Activated gamma-delta T cell treated with anti-CD3 and anti-CD28 coated beads, Interleukin-2, amount 50 U/mL, for 16 hours (primary cell): Measurements from ENCODE around the gene ABCD1.

Experiments
- DNase-seq: peaks from one replicate; pipeline ENCODE4 v3.0.0-alpha.2; 2020; ENCODE audit warnings: low read depth

ABCD1 gene

DNA sequence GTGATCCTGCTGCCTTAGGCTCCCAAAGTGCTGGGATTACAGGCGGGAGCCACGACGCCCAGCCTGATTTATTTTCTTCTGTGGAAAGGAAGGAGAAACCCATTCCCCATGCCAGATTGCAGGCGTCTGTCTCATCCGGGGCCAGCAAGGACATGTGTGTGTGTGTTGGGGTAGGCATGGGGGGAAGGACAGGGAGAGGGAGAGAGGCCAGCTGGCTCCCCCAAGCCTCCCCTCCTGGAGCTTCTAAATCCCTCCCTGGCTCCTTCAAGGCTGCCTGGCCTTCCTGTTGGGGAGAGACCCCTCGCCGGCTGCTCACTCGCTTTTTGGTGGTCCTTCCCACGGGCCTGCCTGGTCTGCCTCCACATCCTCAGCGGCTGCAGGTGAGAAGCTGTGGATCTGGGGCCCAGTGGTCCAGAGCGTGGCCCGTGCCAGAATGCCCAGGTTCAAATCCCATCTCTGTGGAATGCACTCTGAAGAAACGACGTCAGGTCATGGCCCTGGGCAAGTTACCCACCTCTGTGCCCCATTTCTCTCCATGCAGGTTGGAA is 38.0 kb downstream of the ABCD1 start:
- DNase-seq, result no peak

DNA sequence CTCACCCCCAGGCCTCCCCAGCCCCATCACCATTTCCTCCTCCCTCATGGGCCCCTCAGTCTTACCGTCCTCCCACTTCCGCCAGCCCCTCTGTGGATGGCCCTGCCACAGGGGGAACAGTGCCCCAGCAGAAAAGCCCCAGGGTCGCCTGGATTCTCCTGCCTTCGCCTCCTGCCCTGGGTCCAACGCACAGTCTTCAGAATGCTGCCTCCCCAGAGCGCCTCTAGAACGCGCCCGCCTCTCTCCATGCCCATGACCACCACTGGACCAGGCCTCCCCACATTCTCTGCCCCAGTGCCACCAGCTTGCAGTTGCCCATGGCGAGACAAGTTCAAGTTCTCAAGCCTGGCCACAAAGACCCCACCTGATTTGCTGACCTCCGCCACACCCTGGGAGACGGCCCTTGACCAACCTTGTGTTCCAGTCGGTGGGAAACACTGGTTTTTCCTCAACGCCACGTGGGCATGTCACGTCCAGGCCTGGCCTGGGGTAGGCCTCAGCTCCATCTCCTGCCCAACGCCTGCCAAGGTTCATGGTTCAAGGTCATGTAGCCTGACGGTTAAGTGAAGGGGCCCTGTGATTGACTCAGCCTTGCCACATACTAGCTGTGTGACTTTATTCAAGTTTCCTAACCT is 38.8 kb downstream of the ABCD1 start:
- DNase-seq, result no peak

DNA sequence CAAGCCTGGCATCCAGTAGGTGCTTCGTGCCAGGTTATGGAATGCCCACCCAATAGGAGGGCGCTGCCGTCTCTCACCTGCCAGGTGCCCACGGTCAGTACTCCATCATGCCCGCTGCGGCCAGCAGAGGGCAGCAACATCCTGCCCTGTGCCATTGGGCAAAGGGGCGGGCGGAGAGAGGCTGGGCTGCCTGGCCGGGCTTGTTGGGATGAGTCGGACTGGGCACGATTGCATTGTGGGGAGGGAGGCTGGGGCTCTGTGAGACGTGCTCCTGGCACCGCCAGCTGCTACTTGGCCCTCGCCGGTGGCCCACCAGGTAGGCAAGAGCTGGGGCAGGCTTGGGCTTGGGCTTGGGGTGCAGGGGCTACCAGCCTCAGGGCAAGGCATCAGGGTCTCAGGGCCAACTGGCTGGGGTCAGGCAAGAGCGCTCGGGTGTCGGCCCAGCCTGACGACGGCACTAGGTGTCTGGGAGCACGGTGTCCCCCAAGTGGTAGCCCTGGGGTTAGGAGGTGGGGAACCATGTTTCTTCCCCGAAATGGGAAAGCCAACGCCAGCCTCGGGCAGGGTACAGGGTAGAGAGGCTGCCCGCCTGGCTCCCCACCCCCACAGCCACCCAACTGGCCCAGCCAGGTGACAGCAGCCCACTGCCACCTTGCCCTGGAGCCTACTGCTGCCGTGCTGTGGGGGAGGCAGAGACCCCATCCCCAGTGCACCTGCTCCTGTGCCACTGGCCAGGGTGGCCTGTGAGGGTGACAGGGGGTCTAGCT is 39.5 kb downstream of the ABCD1 start, which contains the start of gene PLXNB3:
PLXNB3 (plus strand) TSS at position 261 of the 767 bp plus-strand sequence. CDS start 1,287 bp downstream, outside the sequence.
- peak; percentile 62 for DNase-seq

DNA sequence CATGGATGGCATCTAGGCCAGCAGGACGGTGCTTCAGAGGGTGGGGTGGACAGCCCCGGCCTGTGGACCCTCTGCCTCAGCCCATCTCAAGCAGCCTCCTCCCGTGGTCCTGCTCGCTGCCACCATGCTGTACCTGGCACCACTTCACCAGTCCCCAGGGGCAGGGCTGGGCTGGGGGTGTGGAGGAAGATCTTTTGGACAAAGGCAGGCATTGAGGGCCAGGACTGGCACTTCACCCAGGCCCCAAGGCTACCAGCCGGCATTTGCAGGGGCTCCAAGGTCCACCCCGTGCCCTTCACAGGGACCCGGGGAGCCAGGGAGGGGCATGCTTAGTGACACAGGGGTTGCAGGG is 40.1 kb downstream of the ABCD1 start:
- DNase-seq, result no peak

DNA sequence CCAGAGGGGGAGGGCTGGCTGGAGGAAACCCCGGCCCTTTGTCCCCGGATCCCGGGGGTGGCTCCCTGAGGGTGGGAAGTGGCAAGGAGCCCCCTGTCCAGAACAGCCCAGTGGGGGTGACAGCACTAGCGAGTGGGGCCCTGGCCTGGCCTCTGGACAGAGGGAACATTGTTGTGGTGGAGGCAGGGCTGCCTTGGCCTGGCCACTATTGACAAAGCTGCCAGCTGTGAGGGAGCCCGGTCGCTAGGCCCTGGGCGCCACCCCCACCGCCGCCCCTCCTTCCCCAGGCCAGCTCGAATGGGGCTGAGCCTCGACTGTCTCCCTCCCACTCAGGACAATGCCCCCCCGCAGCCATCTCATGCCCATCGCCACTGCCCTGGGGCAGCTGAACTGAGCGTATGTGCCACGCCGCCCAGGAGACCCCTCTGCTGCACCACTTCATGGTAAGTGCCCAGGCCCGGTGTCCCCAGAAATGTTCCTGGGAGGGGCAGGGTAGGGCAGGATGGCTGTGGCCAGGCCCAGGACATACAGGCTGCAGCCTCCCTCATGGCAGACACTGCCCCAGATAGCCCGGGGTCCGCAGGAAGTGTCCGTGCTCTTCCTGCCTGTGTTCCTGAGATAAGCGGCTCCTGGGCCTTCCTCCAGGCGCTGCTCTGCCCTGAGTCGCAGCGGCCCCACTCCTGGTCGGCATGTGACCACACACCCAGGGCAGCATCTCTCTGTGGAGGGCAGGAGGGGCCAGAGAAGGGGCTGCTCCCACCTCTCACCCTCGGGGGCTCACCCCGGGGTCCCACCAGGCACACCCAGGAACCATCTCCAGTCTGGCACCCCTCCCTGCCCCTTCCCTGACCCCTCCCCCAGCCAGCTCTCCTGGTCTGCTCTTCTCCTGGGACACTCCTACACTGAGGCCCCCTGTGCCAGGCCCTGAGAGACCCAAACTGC is 40.8 kb downstream of the ABCD1 start:
- no peak for DNase-seq

DNA sequence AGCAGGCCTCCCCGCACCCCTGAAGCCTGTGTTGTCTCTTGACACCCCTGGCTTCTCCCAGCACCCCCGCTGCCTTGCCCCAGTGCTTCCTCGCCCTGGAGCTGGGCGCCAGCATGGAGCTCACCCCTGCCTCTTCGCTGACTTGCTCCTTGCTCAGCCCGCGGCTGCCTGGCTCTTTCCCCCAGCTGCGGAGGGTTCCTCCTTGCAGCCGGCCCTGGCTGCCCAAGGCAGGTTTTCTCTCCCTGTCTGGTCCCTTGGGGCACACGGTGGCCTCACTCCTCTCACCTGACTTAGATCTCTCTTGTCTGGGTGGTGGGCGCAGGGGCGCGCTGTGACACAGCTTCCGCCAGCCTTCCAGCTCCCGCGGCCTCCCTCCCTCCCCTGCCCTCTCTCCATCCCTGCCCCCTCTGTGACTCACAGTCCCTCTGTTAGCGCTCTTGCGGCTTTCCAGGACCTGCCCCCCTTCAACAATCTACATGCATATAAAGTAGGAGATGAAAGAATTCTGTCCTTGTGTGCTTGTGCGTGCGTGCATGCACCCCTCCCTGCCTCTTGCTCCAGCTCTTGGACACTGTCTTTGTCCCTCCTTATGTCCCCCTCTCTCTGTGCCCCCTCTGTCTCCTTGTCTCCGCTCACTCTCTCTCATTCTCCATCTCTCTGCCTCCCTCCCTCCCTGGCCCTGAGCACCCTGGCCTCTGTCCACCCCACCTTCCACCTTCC is 41.6 kb downstream of the ABCD1 start:
- no peak for DNase-seq

DNA sequence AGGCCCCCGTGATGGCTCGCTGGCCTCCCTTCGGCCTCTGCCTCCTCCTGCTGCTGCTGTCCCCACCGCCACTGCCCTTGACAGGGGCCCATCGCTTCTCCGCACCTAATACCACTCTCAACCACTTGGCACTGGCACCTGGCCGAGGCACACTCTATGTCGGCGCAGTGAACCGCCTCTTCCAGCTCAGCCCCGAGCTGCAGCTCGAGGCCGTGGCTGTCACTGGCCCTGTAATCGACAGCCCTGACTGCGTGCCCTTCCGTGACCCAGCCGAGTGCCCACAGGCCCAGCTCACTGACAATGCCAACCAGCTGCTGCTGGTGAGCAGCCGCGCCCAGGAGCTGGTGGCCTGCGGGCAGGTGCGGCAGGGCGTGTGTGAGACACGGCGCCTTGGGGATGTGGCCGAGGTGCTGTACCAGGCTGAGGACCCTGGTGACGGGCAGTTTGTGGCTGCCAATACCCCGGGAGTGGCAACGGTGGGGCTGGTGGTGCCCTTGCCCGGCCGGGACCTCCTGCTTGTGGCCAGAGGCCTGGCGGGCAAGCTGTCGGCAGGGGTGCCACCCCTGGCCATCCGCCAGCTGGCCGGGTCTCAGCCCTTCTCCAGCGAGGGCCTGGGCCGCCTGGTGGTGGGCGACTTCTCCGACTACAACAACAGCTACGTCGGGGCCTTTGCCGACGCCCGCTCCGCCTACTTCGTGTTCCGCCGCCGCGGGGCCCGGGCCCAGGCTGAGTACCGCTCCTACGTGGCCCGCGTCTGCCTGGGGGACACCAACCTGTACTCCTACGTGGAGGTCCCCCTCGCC is 42.4 kb downstream of the ABCD1 start:
- DNase-seq, result no peak

DNA sequence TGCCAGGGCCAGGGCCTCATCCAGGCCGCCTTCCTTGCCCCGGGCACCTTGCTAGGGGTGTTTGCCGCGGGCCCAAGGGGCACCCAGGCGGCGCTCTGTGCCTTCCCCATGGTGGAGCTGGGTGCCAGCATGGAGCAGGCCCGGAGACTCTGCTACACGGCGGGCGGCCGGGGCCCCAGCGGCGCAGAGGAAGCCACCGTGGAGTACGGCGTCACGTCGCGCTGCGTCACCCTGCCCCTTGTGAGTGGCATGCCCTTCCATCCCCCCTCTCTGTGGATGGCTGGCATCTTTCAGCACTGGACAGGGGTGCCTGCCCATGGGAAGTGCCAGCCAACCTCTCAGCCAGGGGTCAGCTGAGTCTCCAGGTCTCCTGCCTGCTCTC is 43.0 kb downstream of the ABCD1 start:
- no peak for DNase-seq

DNA sequence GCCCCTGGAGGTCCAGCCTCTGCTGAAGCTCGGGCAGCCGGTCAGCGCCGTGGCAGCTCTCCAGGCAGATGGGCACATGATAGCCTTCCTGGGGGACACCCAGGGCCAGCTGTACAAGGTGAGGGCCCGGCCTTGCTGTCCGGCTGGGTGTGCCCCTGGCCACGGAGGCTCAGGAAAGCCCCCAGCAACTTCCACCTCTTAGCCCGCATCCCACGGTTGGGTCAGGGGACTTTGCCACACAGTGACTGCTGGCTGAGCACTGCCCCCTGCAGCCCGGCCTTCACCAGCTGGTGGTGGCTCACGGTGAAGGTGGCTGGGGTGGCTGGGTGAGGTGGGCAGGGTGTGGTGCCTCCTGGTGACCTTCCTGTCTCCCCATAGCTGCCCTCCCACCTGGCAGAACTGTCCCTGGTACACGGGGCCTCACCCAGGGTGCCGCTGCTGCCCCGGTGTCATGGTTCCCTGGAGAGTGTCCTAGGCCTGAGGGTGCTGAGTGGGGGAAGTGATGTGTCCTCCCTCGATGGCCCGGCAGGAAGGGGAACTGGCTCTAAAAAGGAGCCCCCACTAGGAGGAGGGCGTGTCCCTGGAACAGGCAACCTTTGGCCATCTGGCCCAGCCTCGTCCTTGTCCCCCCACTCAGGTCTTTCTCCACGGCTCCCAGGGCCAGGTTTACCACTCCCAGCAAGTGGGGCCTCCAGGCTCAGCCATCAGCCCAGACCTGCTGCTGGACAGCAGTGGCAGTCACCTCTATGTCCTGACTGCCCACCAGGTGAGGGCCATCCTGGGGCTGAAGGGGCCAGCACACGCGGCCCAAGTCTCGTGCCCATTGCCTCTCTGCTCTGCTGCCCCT is 43.9 kb downstream of the ABCD1 start:
- no peak for DNase-seq

DNA sequence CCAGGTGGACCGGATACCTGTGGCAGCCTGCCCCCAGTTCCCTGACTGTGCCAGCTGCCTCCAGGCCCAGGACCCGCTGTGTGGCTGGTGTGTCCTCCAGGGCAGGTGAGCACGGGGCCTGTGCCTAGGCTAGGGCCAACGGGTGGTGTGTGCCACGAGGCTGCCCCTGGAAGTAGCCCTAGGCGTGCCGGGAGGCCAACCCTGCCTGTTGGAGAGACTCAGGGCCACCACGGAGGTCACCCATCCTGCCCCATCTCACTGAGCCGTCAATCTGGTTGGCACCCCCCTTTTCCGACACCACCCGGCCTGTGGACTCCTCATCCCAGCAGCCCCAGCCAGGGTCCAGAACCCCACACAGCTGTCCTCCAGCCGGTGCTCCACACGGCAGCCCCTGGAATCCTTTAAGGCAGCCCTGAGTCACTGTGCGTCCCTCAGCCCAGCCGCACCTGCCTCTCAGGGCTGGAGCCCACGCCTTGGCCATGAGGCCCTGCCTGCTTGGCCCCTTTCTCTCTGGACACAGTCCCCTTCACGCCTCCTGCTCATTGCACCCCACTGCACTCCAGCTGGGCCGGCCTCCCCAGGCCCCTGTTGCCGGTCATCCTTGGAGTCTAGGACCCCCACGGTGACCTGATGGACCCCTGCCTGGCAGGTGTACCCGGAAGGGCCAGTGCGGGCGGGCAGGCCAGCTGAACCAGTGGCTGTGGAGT is 44.7 kb downstream of the ABCD1 start:
- no peak for DNase-seq

DNA sequence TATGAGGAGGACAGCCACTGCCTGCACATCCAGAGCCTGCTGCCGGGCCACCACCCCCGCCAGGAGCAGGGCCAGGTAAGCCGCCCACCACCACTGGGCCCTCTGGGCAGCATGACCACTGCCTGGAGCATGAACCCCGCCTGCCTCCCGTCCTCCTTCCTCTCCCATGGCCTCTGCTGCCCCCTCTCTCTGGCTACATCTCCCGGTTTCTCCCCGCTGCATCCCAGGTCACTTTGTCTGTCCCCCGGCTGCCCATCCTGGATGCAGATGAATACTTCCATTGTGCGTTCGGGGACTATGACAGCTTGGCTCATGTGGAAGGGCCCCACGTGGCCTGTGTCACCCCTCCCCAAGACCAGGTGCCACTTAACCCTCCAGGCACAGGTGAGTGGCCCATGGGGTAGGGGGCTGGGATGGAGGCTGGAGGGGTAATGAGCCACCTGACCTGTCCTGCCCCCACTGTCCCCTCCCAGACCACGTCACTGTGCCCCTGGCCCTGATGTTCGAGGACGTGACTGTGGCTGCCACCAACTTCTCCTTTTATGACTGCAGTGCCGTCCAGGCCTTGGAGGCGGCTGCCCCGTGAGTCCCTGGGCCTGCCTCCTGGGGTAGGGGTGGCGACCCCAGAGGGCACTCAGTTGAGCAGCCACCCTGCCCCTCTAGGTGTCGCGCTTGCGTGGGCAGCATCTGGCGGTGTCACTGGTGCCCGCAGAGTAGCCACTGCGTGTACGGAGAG is 45.4 kb downstream of the ABCD1 start:
- DNase-seq, result no peak

DNA sequence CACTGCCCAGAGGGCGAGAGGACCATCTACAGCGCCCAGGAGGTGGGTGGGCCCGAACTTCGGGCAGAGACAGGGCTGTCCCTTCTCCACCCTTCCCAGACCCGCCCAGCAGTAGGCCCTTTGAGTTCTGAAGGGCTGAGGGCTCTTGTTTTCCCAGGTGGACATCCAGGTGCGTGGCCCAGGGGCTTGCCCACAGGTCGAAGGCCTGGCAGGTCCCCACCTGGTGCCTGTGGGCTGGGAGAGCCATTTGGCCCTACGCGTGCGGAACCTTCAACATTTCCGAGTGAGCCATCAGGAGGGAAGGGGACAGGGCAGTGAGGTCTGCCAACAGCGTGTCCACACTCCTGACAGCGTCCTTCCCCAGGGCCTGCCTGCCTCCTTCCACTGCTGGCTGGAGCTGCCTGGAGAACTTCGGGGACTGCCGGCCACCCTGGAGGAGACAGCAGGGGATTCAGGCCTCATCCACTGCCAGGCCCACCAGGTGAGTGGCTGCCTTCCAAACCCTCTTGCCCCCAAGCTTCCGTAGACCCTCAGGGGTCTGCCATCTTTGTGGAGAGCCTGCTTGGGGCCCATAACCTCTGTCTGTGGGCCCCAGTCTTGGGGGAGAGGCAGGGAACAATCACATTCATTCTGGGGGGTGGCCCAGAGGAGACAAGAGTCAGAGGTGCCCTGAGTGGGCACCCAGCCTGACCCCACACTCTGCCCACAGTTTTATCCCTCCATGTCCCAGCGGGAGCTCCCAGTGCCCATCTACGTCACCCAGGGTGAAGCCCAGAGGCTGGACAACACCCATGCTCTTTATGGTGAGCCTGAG is 46.2 kb downstream of the ABCD1 start:
- no peak for DNase-seq

DNA sequence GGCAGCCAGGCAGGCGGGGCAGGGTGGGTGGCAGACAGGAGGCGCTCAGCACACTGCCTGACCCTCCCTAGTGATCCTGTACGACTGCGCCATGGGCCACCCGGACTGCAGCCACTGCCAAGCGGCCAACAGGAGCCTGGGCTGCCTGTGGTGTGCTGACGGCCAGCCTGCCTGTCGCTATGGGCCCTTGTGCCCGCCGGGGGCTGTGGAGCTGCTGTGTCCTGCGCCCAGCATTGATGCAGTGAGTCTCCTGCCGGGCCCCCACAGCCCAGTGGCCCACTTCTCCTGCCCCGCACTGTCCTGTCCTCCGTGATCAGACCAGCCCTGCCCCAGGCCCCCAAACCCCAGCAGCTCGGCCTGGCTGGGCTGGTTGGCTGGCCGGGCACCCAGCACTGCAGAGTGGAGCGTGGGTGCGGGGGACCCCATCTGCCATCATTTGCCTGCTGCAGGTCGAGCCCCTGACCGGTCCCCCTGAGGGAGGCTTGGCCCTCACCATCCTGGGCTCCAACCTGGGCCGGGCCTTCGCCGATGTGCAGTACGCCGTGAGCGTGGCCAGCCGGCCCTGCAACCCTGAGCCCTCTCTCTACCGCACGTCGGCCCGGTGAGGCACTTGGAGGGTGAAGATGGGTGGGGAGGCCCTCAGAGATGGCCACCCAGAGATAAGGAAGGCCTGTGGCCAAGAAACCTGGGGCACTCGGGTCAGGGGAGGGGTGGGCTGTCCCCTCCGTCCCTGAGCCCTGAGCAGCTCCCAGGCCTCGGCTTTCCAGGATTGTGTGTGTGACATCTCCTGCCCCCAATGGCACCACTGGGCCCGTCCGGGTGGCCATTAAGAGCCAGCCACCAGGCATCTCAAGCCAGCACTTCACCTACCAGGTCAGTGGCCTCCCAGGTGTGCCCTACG is 47.0 kb downstream of the ABCD1 start:
- DNase-seq, result no peak

DNA sequence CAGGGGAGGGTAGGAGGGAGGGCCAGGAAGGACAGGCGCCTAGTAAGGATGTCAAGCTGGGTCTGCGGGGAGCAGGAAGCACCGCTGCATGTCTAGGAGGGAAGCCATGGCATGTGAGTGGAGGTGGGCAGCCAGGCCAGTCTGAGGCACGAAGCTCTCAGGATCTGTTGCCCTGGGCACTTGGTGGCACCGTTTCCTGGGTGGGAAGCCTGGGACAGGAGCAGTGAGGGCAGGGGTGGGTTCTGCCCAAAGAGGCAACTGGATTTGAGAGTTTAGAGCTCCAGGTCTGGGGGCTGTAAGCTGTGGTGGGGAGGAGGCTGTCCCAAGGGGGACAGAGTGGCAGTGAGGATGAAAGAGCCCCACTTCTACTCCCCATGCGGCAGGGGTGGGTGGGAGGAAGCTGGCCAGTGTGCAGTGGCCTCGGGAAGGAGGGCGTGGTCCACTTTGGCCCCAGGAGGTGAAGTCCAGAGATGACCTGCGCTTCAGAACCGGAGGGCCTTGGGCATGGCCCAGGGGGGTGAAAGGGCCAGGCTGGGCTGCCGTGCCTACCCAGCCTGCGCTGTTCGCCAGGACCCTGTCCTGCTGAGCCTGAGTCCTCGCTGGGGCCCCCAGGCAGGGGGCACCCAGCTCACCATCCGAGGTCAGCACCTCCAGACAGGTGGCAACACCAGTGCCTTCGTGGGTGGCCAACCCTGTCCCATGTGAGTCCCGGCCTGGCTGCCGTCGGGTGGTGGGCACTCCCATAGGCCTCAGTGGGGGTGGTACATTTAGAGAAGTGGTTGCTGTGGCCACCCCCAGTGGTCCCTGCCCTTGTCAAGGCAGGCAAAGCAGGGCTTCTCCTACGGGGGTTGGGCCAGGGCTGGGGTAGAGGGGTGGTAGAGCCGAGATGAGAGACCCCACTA is 47.9 kb downstream of the ABCD1 start:
- DNase-seq, result no peak

DNA sequence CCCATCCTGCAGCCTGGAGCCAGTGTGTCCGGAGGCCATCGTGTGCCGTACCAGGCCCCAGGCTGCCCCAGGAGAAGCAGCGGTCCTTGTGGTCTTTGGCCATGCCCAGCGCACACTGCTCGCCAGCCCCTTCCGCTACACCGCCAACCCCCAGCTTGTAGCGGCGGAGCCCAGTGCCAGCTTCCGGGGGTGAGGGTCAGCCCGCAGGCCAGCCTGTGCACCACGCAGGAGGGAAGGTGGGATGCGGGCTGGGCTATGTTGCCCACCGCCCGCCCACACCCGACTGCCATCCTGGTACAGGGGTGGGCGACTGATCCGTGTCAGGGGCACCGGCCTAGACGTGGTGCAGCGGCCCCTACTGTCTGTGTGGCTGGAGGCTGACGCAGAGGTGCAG is 48.6 kb downstream of the ABCD1 start:
- no peak for DNase-seq
